Suprapubic skin (tissue), 4 donors: Measurements from ENCODE around the gene CEBPE. TPM values are rescaled to one million over a fixed set of nuclear protein-coding genes. Genes with fewer than 3 reads are reported as not detected.

Experiments
- DNase-seq, 2 donors: peaks; one replicate each; pipeline ENCODE4 v3.0.0-alpha.2; 2019; ENCODE audit warnings: low spot score in 2 of 2
- H3K27ac ChIP-seq: fragments of 200-600 bp; sonication (generic); one replicate; pipeline ENCODE4 v1.5.1; 2019
- H3K27me3 ChIP-seq: fragments of 200-600 bp; sonication (generic); one replicate; pipeline ENCODE4 v1.5.1; 2019
- H3K36me3 ChIP-seq: fragments of 200-600 bp; sonication (generic); one replicate; pipeline ENCODE4 v1.5.1; 2019
- H3K4me1 ChIP-seq: fragments of 200-600 bp; sonication (generic); one replicate; pipeline ENCODE4 v1.5.1; 2019
- H3K4me3 ChIP-seq: fragments of 200-600 bp; sonication (generic); one replicate; pipeline ENCODE4 v1.5.1; 2019; ENCODE audit warnings: mild to moderate bottlenecking
- H3K9me3 ChIP-seq: fragments of 200-600 bp; sonication (generic); one replicate; pipeline ENCODE4 v1.5.1; 2019
- CTCF ChIP-seq, 2 donors: fragments of 200-600 bp in 1 of 2; fragments of 450-650 bp in 1 of 2; sonication (generic) in 1 of 2; IDR thresholded peaks; one replicate each; pipeline ENCODE4 v1.5.1; 2016 to 2019; ENCODE audit warnings: antibody characterized with exemption in 2 of 2, mild to moderate bottlenecking in 1 of 2, moderate library complexity in 1 of 2
- EP300 ChIP-seq: sonication (generic); formaldehyde crosslinking; IDR thresholded peaks from one replicate; pipeline ENCODE4 v1.6.1; 2017; ENCODE audit warnings: antibody characterized with exemption
- POLR2A ChIP-seq, 2 donors: fragments of 450-650 bp; IDR thresholded peaks; one replicate each; pipeline ENCODE4 v1.6.1; 2017; ENCODE audit warnings: antibody characterized with exemption in 2 of 2, mild to moderate bottlenecking in 2 of 2, moderate library complexity in 2 of 2
- POLR2AphosphoS5 ChIP-seq, 3 donors: sonication (generic); formaldehyde crosslinking; IDR thresholded peaks; one replicate each; pipeline ENCODE4 v1.6.1; 2017; ENCODE audit warnings: antibody characterized with exemption in 3 of 3
- WGBS: methylation state at CpG from one replicate; pipeline ENCODE4 v1.1.5; 2018; 5-methylcytosine and 5-hydroxymethylcytosine counted together
- total RNA-seq, 4 donors: library from RNA; depleted of rRNA; stranded (reverse); fragments of >200 nt; gene quantifications; one replicate each; pipeline ENCODE4 v1.1.0, GENCODE V29; 2016

The CEBPE gene
- total RNA-seq, 4 donors from 2014 or later, result not detected

DNA sequence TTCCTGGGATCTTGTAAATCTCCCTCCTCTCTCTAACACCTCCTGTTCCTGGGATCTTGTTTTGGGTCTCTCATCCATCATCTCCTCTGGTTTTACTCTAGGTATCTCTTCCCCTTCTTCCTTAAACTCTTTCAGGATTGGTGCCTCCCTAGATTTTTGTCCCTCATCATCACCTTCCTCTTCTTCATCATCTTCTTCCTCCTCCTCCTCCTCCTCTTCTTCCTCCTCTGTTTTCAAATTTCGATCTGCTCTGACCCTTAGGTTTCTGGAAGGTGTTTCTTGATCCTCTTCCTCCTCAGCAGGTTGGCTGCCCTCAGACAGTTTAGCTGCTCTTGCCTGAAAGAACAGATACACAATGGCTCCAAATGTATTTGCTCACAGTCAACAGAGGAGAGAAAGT is 38.6 kb downstream of the CEBPE start:
- no peak for DNase-seq
- Histone ChIP-seq H3K4me3 (no peak overlapping the region), H3K36me3 (peaks cover 95% of the 10 kb centered on the region), H3K4me1 (peaks cover 27% of the 10 kb centered on the region), H3K27me3 (no peaks in the 10 kb centered on the region), H3K9me3 (no peaks in the 10 kb centered on the region), H3K27ac (no peak overlapping the region)
- no peak for TF ChIP-seq POLR2A (IDR thresholded peaks at IDR 0.05)
- TF ChIP-seq EP300, result no peak
- TF ChIP-seq CTCF (IDR thresholded peaks at IDR 0.05), result no peak
- no peak for TF ChIP-seq POLR2AphosphoS5 (IDR thresholded peaks at IDR 0.05)
- 87% methylated on average over 1 of the region's 1 CpG for WGBS

GRCh38 chr14:23079716-23080115 is 39.3 kb downstream of the CEBPE start:
- DNase-seq, result no peak
- Histone ChIP-seq H3K4me3 (no peak overlapping the region), H3K4me1 (peaks cover 27% of the 10 kb centered on the region), H3K36me3 (peaks cover 90% of the 10 kb centered on the region), H3K27me3 (no peaks in the 10 kb centered on the region), H3K9me3 (no peaks in the 10 kb centered on the region), H3K27ac (peak overlapping the region; percentile 43)
- whole genome bisulfite sequencing, result 81% methylated on average over 2 of the region's 2 CpGs
- TF ChIP-seq POLR2A (IDR thresholded peaks at IDR 0.05) (no peak), POLR2AphosphoS5 (IDR thresholded peaks at IDR 0.05) (no peak), EP300 (no peak), CTCF (IDR thresholded peaks at IDR 0.05) (no peak)

GRCh38 chr14:23078692-23079116 is 40.4 kb downstream of the CEBPE start:
- TF ChIP-seq EP300, result no peak
- TF ChIP-seq POLR2A (IDR thresholded peaks at IDR 0.05), result no peak
- no peak for TF ChIP-seq CTCF (IDR thresholded peaks at IDR 0.05)
- TF ChIP-seq POLR2AphosphoS5 (IDR thresholded peaks at IDR 0.05), result no peak
- no peaks in the 10 kb centered on the region for H3K27me3 ChIP-seq
- 28% methylated on average over 2 of the region's 2 CpGs for WGBS
- H3K9me3 ChIP-seq, result no peaks in the 10 kb centered on the region
- H3K27ac ChIP-seq, result peak overlapping the region; percentile 76
- H3K4me3 ChIP-seq, result no peak overlapping the region
- DNase-seq, result peak in 1 of 2 donors; percentile 89
- H3K4me1 ChIP-seq, result peaks cover 27% of the 10 kb centered on the region
- H3K36me3 ChIP-seq, result peaks cover 85% of the 10 kb centered on the region

- Histone ChIP-seq H3K36me3 (peaks cover 85% of the 10 kb centered on the region), H3K27me3 (no peaks in the 10 kb centered on the region), H3K9me3 (no peaks in the 10 kb centered on the region), H3K4me3 (no peak overlapping the region), H3K4me1 (peaks cover 27% of the 10 kb centered on the region), H3K27ac (peak overlapping the region; percentile 72)
- WGBS, result 84% methylated on average over 5 of the region's 5 CpGs
- no peak for DNase-seq
- TF ChIP-seq EP300, result no peak
- no peak for TF ChIP-seq POLR2A (IDR thresholded peaks at IDR 0.05)
- TF ChIP-seq POLR2AphosphoS5 (IDR thresholded peaks at IDR 0.05), result no peak
- TF ChIP-seq CTCF (IDR thresholded peaks at IDR 0.05), result no peak
Observed at GRCh38 chr14:23077962-23078361, 41.1 kb downstream of the CEBPE start.

- 59% methylated on average over 5 of the region's 5 CpGs for WGBS
- Histone ChIP-seq H3K4me3 (no peak overlapping the region), H3K27me3 (no peaks in the 10 kb centered on the region), H3K36me3 (peaks cover 87% of the 10 kb centered on the region), H3K9me3 (no peaks in the 10 kb centered on the region), H3K27ac (no peak overlapping the region), H3K4me1 (peaks cover 36% of the 10 kb centered on the region)
- DNase-seq, result no peak
- TF ChIP-seq CTCF (IDR thresholded peaks at IDR 0.05) (peak in 1 of 2 donors; percentile 55), EP300 (no peak)
Observed at GRCh38 chr14:23076785-23077408, 42.2 kb downstream of the CEBPE start.
